ENCODE results near the gene SLC12A8.
A peak's percentile ranks its signal among the peaks of the same experiment; 100 is the strongest.

Gene SLC12A8

GRCh38 chr3:125151442-125151817, 61.1 kb downstream of the SLC12A8 start:
- no peak for DNase-seq

- DNase-seq: peak; percentile 54
Observed at GRCh38 chr3:125150525-125151441, 61.8 kb downstream of the SLC12A8 start.

- no peak for DNase-seq
Observed at GRCh38 chr3:125149462-125149861, 63.1 kb downstream of the SLC12A8 start.

GRCh38 chr3:125148836-125149235, 63.7 kb downstream of the SLC12A8 start:
- DNase-seq: no peak

GRCh38 chr3:125148016-125148812, 64.3 kb downstream of the SLC12A8 start:
- no peak for DNase-seq

GRCh38 chr3:125147491-125147820, 65.1 kb downstream of the SLC12A8 start:
- no peak for DNase-seq

- peak; percentile 19 for DNase-seq
Observed at GRCh38 chr3:125146626-125147490, 65.7 kb downstream of the SLC12A8 start.

GRCh38 chr3:125145751-125146475, 66.6 kb downstream of the SLC12A8 start:
- DNase-seq: no peak

GRCh38 chr3:125144653-125145314, 67.8 kb downstream of the SLC12A8 start:
- DNase-seq: no peak

- no peak for DNase-seq
Observed at GRCh38 chr3:125143982-125144652, 68.4 kb downstream of the SLC12A8 start.

- no peak for DNase-seq
Observed at GRCh38 chr3:125143538-125143937, 69.0 kb downstream of the SLC12A8 start.

GRCh38 chr3:125142940-125143339, 69.6 kb downstream of the SLC12A8 start:
- no peak for DNase-seq

GRCh38 chr3:125142420-125142778, 70.1 kb downstream of the SLC12A8 start:
- DNase-seq: no peak

- DNase-seq: peak; percentile 62
Observed at GRCh38 chr3:125141596-125142419, 70.7 kb downstream of the SLC12A8 start.

GRCh38 chr3:125140818-125141595, 71.5 kb downstream of the SLC12A8 start:
- DNase-seq: no peak

GRCh38 chr3:125140011-125140817, 72.3 kb downstream of the SLC12A8 start:
- DNase-seq: no peak

GRCh38 chr3:125139386-125139785, 73.2 kb downstream of the SLC12A8 start:
- DNase-seq: no peak

- no peak for DNase-seq
Observed at GRCh38 chr3:125137358-125138033, 75.1 kb downstream of the SLC12A8 start.

Data from CD4-positive, alpha-beta T cell treated with Interleukin-4 for 4 hours (primary cell).